Islet precursor cell (in vitro differentiated cells): ENCODE data around the gene PIK3R6.
"Not testable (repeated sequence)": the region's sequence is repeated elsewhere in the genome, so short reads cannot be mapped to it uniquely, and the experiment has no call there.

ENCODE experiments used
- DNase-seq: peaks from one replicate; pipeline ENCODE4 v3.0.0-alpha.2; 2018

PIK3R6 gene

DNA sequence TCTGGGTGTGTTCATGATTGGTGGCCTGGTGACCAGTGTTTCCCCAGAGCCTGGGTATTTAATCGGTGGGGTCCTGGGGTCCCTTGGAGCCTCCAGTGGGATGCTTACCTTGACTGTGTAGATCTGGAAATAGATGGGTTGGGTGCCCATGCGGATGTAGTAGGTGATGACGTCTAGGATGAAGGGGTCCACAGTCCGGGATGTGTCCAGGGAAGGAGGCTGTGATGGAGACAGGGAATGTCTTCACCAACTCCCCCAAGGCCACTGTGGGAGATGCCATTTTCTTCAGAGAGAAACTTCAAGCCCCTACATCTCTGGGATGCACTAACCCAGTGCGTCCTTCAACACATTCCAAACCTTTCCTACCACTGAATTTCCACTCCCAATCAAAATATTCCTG lies 44.2 kb downstream of the PIK3R6 start:
- DNase-seq: no peak

DNA sequence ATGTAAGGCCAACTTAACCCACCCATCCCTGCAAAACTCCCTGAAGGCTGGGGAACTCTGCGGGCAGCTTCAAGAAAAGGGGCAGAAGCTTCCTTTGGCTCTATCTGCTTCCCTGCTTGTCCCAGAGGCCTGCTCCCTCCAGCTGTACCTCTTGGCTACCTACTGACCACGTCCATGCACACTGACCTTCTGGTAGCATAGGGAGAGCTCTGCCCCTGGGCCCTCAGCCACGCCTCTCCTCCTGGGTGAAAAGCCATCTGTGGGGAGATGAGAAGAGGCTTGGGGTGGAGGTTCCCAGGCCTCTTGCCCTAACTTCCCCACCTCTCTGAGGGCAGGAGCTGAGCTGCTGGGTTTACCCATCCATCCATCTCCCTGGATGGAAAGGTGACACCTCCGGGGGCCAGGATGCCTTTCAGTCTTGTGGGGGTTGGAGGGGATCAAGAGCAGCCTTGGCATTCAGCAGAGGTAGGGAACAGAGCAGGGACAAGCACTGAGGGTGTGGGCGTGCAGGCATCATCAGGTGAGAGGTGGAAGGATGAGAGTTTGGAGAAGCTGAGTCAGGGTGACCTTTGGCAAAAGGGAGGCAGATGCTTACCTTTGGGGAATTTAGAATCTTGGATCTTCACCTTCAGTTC lies 45.0 kb downstream of the PIK3R6 start:
- no peak for DNase-seq

DNA sequence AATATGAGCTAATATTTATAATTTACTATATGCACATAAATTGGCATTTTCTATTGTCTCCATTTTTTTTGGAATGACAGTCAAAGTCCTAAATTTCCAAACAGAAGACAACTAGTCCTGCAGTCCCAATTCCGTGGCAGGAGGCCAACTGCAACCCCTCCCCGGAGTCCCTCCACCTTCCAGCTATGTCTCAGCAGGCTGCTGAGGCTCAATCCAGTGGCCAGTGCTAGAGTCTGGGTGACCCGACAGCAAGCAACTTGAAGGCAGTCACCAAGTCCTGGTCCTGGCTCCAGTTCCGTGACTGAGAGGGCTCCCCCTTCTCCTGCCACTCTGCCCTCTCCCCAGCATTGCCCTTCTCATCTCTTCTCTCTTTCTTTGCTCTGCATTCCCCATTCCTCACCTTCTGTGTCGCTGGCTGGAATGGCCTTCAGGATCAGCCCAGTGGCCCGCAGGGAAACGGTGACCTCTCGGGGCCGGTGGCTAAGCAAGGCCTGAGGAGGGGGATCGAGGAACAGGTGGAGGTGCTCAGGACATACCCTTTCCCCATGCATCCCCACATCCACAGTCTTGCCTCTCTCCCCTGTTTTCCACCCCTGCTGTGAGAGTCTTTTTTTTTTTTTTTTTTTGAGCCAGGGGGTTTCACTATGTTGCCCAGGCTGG lies 45.9 kb downstream of the PIK3R6 start:
- no peak for DNase-seq

DNA sequence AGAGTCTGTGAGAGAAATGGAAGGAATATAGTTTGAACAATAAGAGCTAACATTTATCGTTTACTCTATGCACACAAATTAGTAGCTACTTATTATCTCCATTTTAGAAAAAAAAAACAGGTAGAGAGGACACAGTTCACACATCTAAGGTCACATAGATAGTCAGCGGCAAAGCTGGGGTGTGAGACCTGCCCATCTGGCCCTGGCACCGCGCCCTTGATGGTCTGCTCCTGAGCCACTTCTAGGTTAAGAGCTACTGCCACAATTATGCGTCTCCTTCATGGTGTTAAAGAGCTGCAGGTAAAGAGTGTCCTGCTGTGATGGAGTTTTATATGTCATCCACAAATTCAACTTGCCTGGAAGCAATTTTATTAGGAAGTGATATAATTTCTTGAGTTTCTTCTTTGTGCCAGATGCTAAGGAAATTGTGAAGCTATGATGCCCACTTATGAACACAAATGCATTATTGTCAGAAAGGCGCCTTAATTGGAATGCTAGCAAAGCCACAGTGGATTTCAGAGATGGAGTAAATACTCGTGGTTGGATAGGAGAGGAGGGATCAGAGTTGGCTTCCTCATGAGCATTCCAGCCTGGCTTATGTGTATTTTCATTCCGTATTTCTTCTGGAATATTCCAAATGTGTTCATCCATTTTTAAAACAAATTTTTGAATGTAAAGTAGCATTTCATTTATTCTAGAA lies 47.0 kb downstream of the PIK3R6 start:
- DNase-seq: no peak

DNA sequence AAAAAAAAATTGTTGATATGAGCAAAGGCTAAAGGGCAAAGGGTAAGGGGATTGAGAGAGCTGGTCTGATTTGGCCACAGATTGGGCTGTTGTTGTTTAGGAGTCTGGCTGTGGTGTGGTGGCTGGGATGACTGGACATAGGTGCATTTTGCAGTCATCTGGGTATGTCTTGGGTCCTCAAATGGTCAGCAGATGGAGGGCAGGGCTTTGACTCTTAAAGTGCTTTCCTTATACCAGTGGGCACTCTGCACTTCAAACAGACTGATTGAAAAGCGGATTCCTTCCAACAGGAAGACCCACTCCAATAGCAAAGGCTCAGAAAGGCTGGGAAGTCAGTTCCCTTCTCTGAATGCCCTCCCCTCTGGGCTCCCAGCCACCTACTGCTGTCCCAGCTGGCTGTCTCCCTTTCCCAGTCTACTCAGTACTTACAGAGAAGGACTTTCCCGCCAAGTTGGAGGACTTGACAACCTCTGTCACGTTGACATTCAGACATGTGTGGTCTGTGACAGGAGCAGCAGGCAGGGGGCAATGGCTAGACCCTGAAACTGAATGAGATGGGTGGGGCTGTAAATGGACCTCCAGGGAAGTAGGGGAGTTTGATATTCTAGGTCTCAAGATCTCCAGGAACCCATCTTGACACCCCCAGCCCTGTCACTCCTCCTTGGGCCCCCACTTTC lies 48.7 kb downstream of the PIK3R6 start:
- no peak for DNase-seq

DNA sequence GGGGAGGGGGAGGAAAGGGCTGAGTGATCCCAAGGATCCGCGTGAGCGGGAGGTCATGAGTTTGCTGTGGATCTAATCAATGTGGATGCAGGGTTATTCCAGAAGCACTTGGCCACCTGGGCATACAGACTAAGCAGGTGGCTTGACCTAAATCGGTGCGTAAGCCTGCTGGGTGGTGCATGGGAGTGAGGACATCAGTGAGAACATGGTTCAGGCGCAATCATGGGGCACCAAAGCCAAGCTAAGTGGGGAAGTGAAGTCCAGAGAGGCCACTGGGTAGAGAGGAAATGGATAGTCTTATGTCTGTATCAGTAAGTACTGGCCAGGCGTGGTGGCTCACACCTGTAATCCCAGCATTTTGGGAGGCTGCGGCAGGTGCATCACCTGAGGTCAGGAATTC lies 49.4 kb downstream of the PIK3R6 start:
- no peak for DNase-seq

DNA sequence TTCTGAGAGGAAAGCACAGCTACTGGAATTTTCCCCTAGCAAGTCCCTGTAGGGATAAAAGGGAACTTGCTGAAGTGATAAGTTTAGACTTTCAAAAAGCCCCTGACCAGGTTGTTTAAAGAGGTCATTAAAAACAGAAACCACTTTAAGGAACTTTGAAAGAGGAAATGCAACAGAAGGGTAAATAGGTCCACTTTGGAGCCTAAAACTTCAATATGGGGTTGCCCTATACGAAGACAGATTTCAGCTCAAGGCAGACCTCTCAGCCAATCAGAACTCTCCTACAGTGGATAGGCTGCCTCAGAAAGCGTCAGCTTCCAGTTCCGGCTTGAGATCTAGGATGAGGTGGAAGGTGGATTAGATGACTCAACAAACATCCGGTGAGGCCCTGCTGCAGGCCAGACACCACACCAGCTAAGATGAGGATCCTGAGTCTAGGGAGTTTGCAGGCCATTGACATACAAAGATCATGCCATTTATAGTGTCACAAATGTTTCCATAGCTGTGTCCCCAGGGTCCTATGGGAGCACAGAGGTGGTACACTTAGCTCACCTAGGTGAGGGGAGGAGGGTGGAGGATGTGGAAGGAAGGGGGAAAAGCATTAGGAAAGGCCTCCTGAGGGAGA lies 60.4 kb downstream of the PIK3R6 start:
- no peak for DNase-seq

DNA sequence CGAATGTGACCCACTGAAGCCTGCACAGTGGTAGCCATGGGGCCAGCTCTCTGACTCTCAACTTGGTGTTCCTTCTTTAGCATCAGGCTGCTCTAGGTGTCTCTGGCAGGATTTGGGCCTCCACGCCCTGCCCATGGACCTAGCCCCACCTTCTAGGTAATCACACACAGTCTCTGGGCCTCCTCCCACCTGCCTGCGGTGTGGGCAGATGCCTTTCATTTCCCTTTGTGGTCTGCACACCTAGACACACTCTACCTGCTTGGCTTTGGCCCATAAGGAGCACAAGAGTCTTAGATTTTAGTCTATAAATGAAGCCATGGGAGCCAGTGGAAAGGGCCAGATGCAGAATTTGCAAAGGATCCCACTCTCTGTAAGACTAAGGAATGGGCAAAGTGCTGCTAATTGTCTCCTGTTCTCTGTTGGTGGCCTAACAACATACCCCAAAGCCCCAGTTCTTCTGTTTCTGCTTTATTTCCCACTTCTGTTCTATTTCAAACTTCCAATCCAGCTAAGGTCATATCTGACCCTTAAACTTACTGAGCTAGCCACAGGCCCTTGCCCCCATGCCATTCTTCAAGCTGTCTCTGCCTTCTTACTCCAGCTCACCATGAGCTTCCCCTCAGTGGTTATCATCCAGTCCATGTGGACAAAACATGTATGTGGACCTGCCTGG lies 61.1 kb downstream of the PIK3R6 start:
- no peak for DNase-seq

DNA sequence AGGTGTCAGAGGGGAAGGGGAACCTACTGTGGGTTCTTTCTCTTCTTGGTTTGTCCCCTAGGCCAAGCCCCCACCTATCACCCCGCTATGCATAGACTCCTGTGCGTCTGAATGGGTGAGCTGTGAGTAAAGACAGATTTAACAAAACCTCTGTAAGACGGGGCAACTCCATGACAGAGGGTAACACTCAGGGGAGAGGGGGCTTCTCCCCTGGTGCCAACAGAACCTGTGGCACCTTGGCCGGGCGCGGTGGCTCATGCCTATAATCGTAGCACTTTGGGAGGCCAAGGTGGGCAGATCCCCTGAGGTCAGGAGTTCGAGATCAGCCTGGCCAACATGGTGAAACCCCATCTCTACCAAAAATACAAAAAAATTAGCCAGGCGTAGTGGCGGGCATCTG lies 62.1 kb downstream of the PIK3R6 start:
- DNase-seq: not testable (repeated sequence)

DNA sequence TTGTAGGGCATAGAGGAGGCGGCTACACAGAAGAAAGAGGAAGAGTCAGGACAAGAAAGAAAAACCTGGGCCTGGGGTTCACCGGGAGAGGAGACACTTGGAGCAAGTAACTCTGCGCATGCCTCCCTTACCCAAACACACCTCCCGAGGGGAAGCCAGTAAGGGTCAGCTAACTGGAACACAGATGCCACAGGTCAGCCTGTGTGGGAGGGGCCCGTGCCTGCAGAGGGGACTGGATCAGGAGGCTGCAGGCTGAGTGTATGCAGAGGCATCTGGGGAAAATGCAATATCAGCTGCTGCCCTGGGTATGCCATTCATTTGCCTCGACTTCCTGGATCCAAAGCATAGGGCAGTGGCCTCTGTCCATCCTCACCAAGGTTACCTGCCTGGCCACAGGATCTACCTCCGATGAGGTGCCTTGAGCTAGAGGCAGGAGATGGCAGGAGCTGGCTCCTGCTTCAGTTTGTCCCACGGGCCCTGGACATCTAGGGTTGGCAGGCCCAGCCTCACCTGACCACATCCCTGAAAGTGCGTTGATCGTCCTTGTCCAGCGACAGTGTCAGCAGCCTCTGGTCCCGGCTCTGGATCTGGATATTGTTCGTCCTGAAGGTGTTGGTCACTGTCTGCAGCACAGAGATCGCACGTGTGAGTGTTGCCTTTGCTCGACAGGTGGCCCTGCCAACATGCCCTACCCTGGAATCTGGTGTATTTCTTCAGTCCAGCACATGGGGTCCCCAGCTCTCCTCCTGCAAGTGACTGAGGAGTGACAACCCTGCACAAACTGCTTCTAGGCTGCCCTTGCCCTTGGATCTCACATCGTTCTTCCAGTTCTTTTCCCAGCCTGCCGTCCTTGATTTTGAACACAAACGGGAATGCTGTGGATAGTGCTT lies 63.7 kb downstream of the PIK3R6 start:
- no peak for DNase-seq

DNA sequence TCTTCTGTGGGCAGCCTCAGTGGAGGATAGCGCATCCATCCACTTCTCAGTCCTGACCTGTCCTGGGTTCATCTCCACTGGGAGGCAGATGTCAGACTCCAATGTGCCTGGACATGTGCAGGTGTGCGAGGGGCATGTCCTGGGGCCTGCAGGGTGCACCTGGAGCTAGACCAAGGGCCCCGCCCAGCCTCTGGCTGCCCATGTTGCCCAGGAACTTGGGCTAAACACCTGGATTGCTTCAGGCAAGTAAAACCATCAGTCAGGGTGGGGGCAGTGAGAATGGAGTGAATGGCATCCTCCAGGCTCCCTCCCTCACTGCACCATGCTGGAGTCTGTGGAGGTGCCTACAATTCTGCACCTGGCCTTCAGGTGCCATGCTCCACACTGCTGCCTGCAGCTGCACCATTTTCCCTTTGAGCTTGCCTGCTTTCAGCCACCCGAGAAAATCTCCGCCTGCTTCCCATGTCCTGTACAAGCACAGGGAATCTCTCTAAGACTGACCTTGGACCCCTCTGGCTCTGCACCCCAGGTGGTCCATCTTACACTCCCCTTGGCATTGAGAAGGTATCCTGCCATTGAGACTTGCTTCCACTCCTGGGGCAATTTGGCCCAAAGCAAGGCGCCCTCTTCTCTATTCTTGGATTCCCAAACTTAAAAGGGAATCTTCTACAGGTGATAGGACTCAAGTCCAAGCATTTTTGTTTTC lies 66.2 kb downstream of the PIK3R6 start:
- DNase-seq: no peak

DNA sequence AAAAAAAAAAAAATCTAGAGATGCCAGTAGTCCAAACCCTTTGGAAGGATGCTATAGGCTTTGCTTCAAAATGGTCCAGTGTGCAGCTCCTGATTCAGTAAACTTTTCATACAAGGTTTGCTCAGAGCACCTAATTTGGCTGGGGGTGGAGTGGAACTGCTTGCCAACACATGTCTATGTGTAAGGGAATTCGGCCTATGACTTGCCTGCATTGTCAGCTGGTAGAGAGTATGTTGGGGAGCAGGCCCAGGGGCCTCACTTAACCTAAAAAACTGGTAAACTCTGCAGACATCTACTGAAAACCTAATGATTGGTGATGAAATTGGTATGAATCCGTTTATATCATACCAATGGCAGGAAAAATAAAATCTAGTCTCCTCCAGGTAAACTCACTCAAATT lies 66.8 kb downstream of the PIK3R6 start:
- no peak for DNase-seq

DNA sequence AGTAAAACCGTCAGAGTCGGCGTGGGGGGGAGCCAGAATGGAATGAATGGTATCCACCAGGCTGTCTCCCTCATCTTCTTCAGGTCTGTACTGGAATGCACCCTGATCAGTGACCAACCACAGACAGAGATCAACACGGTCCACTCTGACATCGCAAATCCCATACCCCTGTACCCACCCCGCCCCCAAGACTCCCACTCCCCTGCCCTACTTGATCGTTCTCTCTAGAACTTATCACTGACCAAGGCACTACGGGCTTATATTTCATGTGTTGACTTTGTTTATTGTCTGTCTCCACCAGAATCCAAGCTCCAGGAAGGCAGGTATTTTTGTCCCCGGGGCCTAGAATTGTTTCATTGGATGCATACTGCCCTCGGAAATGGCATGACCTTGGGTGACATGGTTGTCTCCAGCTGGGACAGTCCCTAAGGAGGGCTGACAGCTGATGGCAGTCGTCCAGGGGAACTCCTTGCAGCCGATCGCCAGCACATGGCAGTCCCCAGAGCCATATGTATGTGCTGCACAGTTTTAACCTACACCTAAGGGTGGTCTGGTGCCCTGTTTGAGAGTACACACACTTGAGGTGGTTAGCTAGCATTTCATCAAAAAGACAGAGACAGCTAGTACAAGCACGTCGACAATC lies 67.8 kb downstream of the PIK3R6 start:
- DNase-seq: no peak

DNA sequence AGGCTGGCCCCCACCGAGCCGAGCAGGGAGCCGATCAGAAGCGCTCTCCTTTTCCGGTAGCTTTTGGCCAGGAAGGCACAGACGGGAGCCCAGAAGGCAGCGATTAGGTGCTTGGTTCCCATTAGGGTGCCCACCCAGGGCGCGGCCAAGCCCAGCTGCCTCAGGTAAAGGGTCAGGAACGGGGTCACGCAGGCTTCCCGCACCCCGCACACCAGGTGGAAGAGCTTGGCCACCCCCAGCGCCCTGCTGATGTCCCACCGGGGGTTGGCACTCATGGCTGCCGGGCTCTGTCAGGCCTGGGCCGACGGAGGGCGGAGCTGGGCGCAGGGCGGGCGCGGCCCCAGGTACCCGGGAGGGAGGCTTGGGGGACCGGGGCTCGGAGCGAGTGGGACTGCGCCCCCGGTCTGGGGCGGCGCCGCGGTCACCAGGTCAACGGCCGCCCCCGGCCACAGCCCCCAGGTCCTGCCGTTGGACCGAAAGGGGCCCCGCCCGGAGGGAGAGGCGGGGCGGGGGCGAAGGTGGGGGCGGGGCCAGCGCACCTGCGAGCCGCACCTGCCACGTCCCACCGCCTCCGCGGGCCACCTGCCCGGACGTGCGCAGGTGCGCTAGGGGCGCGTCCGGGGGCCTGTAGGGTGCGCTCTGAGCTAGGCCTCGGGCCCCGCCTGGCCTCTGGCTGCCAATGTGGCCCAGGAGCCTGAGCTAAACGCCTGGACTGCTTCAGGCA lies 68.5 kb downstream of the PIK3R6 start, which contains the start of gene MFSD6L:
Gene MFSD6L (minus strand): TSS at position 520 of the 724 bp plus-strand sequence. CDS start 245 bp downstream, at position 275.
- peak; percentile 95 for DNase-seq

DNA sequence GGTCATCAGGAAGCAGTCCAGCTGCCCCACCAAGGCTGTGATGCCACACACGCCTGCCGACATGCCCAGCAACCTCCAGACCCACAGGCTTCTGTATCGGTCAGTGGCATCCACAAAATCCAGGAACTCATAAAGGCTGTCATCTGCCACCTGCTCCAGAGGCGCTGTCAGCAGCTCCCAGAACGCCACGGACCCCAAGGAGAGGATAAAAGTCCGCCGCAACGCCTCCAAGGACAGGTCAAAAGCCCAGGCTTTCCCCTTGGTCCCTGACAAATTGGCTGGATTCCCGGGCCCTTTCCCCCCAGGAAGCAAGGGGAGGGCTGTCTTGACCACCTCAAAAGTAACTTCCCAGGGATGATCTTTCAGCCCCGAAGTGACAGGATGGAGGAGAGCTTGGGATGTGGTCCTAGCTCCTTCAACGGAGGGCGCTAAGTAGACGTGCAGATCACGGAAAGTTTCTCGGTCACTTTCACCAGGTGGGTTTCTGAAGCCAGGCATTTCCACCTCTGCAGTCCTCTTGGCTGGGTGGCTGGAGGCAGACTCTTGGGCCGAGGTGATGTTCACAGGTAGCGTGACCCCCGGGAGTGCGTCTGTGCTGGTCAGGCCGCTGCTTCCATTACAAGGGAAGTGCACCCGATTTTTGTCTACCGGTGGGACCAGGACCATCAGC lies 69.2 kb downstream of the PIK3R6 start:
- no peak for DNase-seq

DNA sequence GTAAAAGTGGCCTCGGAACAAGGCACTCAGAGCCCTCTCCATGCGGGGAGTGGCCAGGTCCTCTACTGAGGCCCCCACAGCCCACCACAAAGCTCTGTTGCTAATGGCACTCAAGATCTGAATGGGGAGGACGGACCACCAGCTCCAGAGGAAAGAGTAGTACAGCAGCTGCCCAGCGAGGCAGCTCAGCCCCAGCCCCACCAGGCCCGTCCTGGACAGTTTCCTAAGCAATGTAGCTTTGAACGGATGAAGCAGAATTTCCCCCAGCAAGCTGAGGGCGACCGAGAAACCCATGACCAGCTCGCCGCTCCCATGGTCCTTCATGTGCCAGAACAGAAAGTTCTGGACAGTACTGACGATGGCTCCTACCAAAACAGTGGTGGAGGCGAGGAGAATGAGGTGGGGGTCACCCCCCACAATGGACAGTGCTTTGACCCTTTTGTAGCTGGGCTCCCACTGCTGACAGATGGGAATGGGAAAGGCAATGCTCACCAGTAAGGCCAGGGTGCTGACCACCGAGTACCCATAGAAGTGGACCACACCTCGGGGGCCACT lies 69.8 kb downstream of the PIK3R6 start:
- DNase-seq: no peak

DNA sequence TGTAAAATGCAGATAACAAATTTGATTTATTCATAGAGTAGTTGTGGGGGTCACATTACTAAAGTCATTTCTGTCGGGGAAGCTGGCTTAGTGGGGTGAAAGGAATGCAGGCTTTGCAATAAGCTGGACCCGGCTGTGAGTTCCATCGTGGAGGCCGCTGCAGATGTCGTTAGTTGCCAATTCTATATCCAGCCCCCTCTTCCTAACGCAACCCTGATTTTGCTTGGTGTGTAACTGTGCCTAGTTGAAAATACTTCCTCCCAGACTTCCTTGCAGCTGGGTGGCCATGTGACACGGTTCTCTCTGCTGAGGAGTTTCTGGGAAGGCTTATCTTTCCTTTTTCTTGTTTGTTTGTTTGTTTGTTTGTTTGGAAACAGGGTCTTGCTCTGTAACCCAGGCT lies 72.8 kb downstream of the PIK3R6 start:
- no peak for DNase-seq

DNA sequence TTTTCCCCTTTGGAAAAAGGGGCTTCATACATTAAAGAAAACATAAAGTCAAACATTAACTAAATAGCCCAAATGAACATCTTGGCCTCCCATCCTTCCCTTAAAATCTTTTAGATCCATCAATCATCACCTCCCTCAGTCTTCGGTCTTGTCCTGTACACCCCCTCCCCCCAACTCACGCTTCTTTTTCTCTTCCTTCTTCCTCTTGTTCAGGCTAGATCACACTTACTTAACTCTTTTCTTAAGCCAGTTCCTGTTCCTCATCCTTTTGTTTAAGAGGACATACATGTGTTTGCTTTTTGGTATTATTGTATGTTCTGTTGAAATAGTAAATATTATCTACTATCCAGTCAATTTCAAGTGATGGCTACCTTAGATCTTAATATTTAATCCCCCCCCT lies 73.8 kb downstream of the PIK3R6 start:
- no peak for DNase-seq

DNA sequence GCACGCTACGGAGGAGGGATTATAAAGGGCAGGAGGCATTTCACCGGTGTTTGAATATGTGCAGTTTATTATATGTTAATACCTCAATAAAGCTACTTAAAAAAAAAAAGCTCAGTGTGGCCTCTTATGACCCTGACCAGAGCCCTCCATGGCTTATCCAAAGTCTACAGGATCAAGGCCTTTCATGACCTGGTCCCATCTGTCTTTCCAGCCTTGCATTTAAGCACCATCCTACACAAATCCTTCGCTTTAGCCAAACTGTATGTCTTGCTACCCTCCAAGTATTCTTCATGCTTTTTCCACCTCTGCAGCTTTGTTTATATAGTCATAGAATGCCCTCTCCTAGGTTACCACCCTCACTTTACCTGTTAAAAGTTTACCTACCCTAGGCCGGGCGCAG lies 74.8 kb downstream of the PIK3R6 start:
- DNase-seq: no peak
